HCT116 (cell line): ENCODE results near the gene TNNC2. TPM values are rescaled to one million over a fixed set of nuclear protein-coding genes. Genes with fewer than 3 reads are reported as not detected.

Source experiments
- ATAC-seq: fragments of 200-7000 bp; cut with Tn5 transposase; 2 replicates; pipeline ENCODE4 v1.9.1; 2020; ENCODE audit warnings: mild to moderate bottlenecking, moderate library complexity
- BruUV-seq: library from RNA; stranded (reverse); fragments of 400-500 nt; replicated peaks from 2 replicates; lab custom pipeline; 2021; lab: Mats Ljungman, UMichigan
- CTCF ChIA-PET: fragments of 300-600 bp; sonication (Branson Sonifier 250); formaldehyde crosslinking; loops from one replicate; lab custom pipeline; 2021; ENCODE audit warnings: antibody characterized with exemption; lab: Charles Lee
- POLR2A ChIA-PET: fragments of 300-600, 350-600 bp; sonication (Branson Sonifier 250); formaldehyde crosslinking; loops from one replicate; lab custom pipeline; 2021; ENCODE audit warnings: antibody characterized with exemption; lab: Charles Lee
- RAD21 ChIA-PET, 2 experiments: fragments of 300-600 bp; sonication (Branson Sonifier 250); formaldehyde crosslinking; loops; one replicate each; lab custom pipeline; 2023; ENCODE audit warnings: low total read pairs in 2 of 2; ENCODE audit not compliant: uncharacterized antibody in 2 of 2, unreplicated experiment in 2 of 2, low non-redundant PET in 1 of 2; lab: Charles Lee
- DNase-seq: peaks from one replicate; pipeline ENCODE4 v3.0.0-alpha.2; 2010; ENCODE audit warnings: low read depth, low spot score
- H2AFZ ChIP-seq: fragments of 200-600 bp; shearing (Covaris generic), sonication (generic); 2 replicates; pipeline ENCODE4 v1.6.1; 2017; ENCODE audit warnings: low read depth, mixed run types, mixed read lengths, antibody characterized with exemption, low read length; ENCODE audit not compliant: poor library complexity, severe bottlenecking
- H3K27ac ChIP-seq: 2 replicates; pipeline ENCODE4 v1.5.1; 2012; ENCODE audit warnings: low read depth, low read length
- H3K27me3 ChIP-seq: fragments of 200-600 bp; sonication (generic); 2 replicates; pipeline ENCODE4 v1.6.1; 2016; ENCODE audit warnings: mixed run types, low read length, mixed read lengths; ENCODE audit not compliant: insufficient read depth
- H3K36me3 ChIP-seq, 2 experiments: fragments of 200-500 bp in 1 of 2; fragments of 200-600 bp in 1 of 2; sonication (Bioruptor generic) in 1 of 2; sonication (generic) in 1 of 2; 2 replicates each; pipeline versions ENCODE4 v1.5.1 to v1.6.1; 2014 to 2016; ENCODE audit warnings: low read length in 2 of 2, inconsistent platforms in 1 of 2, mixed read lengths in 1 of 2, mixed run types in 1 of 2; ENCODE audit not compliant: insufficient read depth in 2 of 2, control insufficient read depth in 1 of 2
- H3K4me1 ChIP-seq, 2 experiments: fragments of 200-600 bp in 1 of 2; sonication (generic) in 1 of 2; 2 replicates each; pipeline versions ENCODE4 v1.5.1 to v1.6.1; 2012 to 2017; ENCODE audit warnings: low read length in 2 of 2, inconsistent platforms in 1 of 2, mild to moderate bottlenecking in 1 of 2, mixed read lengths in 1 of 2, mixed run types in 1 of 2, moderate library complexity in 1 of 2; ENCODE audit not compliant: insufficient read depth in 2 of 2, control insufficient read depth in 1 of 2
- H3K4me2 ChIP-seq: fragments of 200-600 bp; sonication (generic); 2 replicates; pipeline ENCODE4 v1.6.1; 2017; ENCODE audit warnings: mixed run types, low read length, mixed read lengths
- H3K4me3 ChIP-seq, 2 experiments: fragments of 200-600 bp in 1 of 2; sonication (generic) in 1 of 2; replicated peaks in 1 of 2; 2 replicates each; pipeline ENCODE4 v1.5.1; 2011 to 2016; ENCODE audit warnings: low read length in 2 of 2, control low read depth in 1 of 2, low read depth in 1 of 2, mild to moderate bottlenecking in 1 of 2, mixed read lengths in 1 of 2, mixed run types in 1 of 2
- H3K79me2 ChIP-seq: fragments of 200-600 bp; sonication (generic); 2 replicates; pipeline ENCODE4 v1.6.1; 2017; ENCODE audit warnings: mild to moderate bottlenecking, mixed run types, low read length, moderate library complexity, mixed read lengths; ENCODE audit not compliant: insufficient read depth
- H3K9ac ChIP-seq: fragments of 200-600 bp; sonication (generic); 2 replicates; pipeline ENCODE4 v1.6.1; 2016; ENCODE audit warnings: low read length, mixed read lengths
- H3K9me2 ChIP-seq: fragments of 200-600 bp; sonication (generic), shearing (Covaris generic); 2 replicates; pipeline ENCODE4 v1.6.1; 2017; ENCODE audit warnings: mixed run types, mild to moderate bottlenecking, moderate library complexity; ENCODE audit not compliant: insufficient read depth
- H3K9me3 ChIP-seq, 2 experiments: fragments of 200-500 bp in 1 of 2; fragments of 200-600 bp in 1 of 2; sonication (Bioruptor generic) in 1 of 2; sonication (generic) in 1 of 2; 2 replicates each; pipeline ENCODE4 v1.6.1; 2014 to 2017; ENCODE audit warnings: low read length in 2 of 2, mixed read lengths in 2 of 2, inconsistent platforms in 1 of 2, low read depth in 1 of 2, mild to moderate bottlenecking in 1 of 2, mixed run types in 1 of 2, moderate library complexity in 1 of 2; ENCODE audit not compliant: control insufficient read depth in 1 of 2, insufficient read depth in 1 of 2
- H4K20me1 ChIP-seq: fragments of 200-600 bp; sonication (generic), shearing (Covaris generic); 2 replicates; pipeline ENCODE4 v1.6.1; 2017; ENCODE audit warnings: mixed run types, mild to moderate bottlenecking, moderate library complexity; ENCODE audit not compliant: insufficient read depth
- SRF ChIP-seq: IDR thresholded peaks from 2 replicates; pipeline ENCODE4 v1.6.1; 2012; ENCODE audit warnings: low read depth
- ZBTB33 ChIP-seq: IDR thresholded peaks from 2 replicates; pipeline ENCODE4 v1.6.1; 2011; ENCODE audit warnings: mild to moderate bottlenecking, low read length, moderate library complexity; ENCODE audit not compliant: insufficient replicate concordance; ENCODE audit errors: extremely low read depth
- intact Hi-C: fragments of 100-400 bp; cut with micrococcal nuclease; formaldehyde crosslinking; loops from 2 replicates; pipeline ENCODE4 v1.10.0; 2022
- total RNA-seq: library from RNA; stranded (reverse); gene quantifications from one replicate; pipeline ENCODE4 v1.2.1, GENCODE V29; 2021; ENCODE audit not compliant: unreplicated experiment

Gene TNNC2
- total RNA-seq, 1 experiment from 2014 or later, result not detected

- peaks cover 20 to 45% of the 10 kb centered on the region in 2 experiments for H3K4me1 ChIP-seq
- ATAC-seq (no peak), DNase-seq (no peak)
- no TSS peak for BruUV-seq
- H3K9ac ChIP-seq, result no peak overlapping the region
- no peak for TF ChIP-seq ZBTB33
- no peak for TF ChIP-seq SRF
- H3K4me2 ChIP-seq, result no peak overlapping the region
- intact Hi-C loops, result loop anchor here (10.0 kb wide), 1 partner anchor 730 kb away; no protein-coding TSS in a partner anchor
- H2AFZ ChIP-seq, result no peak overlapping the region
- no peaks in the 10 kb centered on the region for H3K9me3 ChIP-seq
- POLR2A ChIA-PET, result no interaction called here
- H3K27me3 ChIP-seq, result no peaks in the 10 kb centered on the region; the same call in 1 of the 2 replicates
- H3K36me3 ChIP-seq, result no peaks in the 10 kb centered on the region
- CTCF ChIA-PET, result no interaction called here
- no peaks in the 10 kb centered on the region for H3K9me2 ChIP-seq
- no peaks in the 10 kb centered on the region for H4K20me1 ChIP-seq
- no peak overlapping the region for H3K4me3 ChIP-seq
- RAD21 ChIA-PET, result no interaction called here
- H3K79me2 ChIP-seq, result no peaks in the 10 kb centered on the region
- H3K27ac ChIP-seq, result no peak overlapping the region
Measured at GRCh38 chr20:45774945-45775344, 52.2 kb downstream of the TNNC2 start.

Other genes with a start within 250 kb of the TNNC2 start
- gene WFDC8, start 248.0 kb downstream of the TNNC2 start, total RNA-seq, result not detected
- 0.47 TPM for gene WFDC10A, start 197.6 kb downstream of the TNNC2 start, total RNA-seq
- not detected for gene WFDC9, start 196.0 kb downstream of the TNNC2 start, total RNA-seq
- gene WFDC11, start 157.1 kb downstream of the TNNC2 start, total RNA-seq, result not detected
- gene WFDC13, start 125.3 kb downstream of the TNNC2 start, total RNA-seq, result not detected
- gene WFDC10B, start 122.3 kb downstream of the TNNC2 start, total RNA-seq, result not detected
- not detected for gene SPINT4, start 105.0 kb downstream of the TNNC2 start, total RNA-seq
- gene WFDC3, start 35.4 kb downstream of the TNNC2 start, total RNA-seq, result 4.7 TPM
- gene DNTTIP1, start 35.4 kb downstream of the TNNC2 start, total RNA-seq, result 61.0 TPM
- 205 TPM for gene UBE2C, start 14.7 kb downstream of the TNNC2 start, total RNA-seq
- 11.9 TPM for gene SNX21, start 6.5 kb upstream of the TNNC2 start, total RNA-seq
- gene ACOT8, start 30.1 kb upstream of the TNNC2 start, total RNA-seq, result 12.2 TPM
- 1.8 TPM for gene ZSWIM3, start 30.3 kb upstream of the TNNC2 start, total RNA-seq
- gene ZSWIM1, start 53.9 kb upstream of the TNNC2 start, total RNA-seq, result 13.0 TPM
- gene SPATA25, start 60.3 kb upstream of the TNNC2 start, total RNA-seq, result 0.42 TPM
- 0.96 TPM for gene NEURL2, start 63.9 kb upstream of the TNNC2 start, total RNA-seq
- gene CTSA, start 64.0 kb upstream of the TNNC2 start, total RNA-seq, result 109 TPM
- gene PLTP, start 84.8 kb upstream of the TNNC2 start, total RNA-seq, result 4.7 TPM
- gene PCIF1, start 107.4 kb upstream of the TNNC2 start, total RNA-seq, result 31.8 TPM
- 20.8 TPM for gene ZNF335, start 144.9 kb upstream of the TNNC2 start, total RNA-seq
- gene MMP9, start 181.6 kb upstream of the TNNC2 start, total RNA-seq, result 0.32 TPM
- 1.9 TPM for gene SLC12A5, start 201.9 kb upstream of the TNNC2 start, total RNA-seq